Thyroid gland (tissue), 4 donors: ENCODE data around the gene OST4. TPM values are rescaled to one million over a fixed set of nuclear protein-coding genes. Genes with fewer than 3 reads are reported as not detected.

ENCODE experiments used
- DNase-seq, 2 donors: peaks; one replicate each; pipeline ENCODE4 v3.0.0-alpha.2; 2019
- H3K27ac ChIP-seq, 3 donors: fragments of 200-600 bp; sonication (generic); 1 replicate in 2 of 3; 2 replicates in 1 of 3; pipeline ENCODE4 v1.5.1; 2016 to 2019; ENCODE audit warnings: mild to moderate bottlenecking in 1 of 3, moderate library complexity in 1 of 3
- H3K27me3 ChIP-seq: fragments of 200-600 bp; sonication (generic); one replicate; pipeline ENCODE4 v1.5.1; 2019
- H3K36me3 ChIP-seq, 2 donors: fragments of 200-600 bp; sonication (generic); one replicate each; pipeline ENCODE4 v1.5.1; 2016 to 2019
- H3K4me1 ChIP-seq, 2 donors: fragments of 200-600 bp; sonication (generic); one replicate each; pipeline ENCODE4 v1.5.1; 2017 to 2019
- H3K4me3 ChIP-seq, 3 donors: fragments of 200-600 bp; sonication (generic); replicated peaks in 1 of 3; 1 replicate in 2 of 3; 2 replicates in 1 of 3; pipeline ENCODE4 v1.5.1; 2016; ENCODE audit warnings: mild to moderate bottlenecking in 1 of 3
- H3K9me3 ChIP-seq: fragments of 200-600 bp; sonication (generic); one replicate; pipeline ENCODE4 v1.5.1; 2017
- CTCF ChIP-seq, 6 experiments: fragments of 200-600 bp in 3 of 6; fragments of 450-650 bp in 3 of 6; sonication (generic) in 3 of 6; IDR thresholded peaks; one replicate each; pipeline ENCODE4 v1.5.1; 2016 to 2019; ENCODE audit warnings: antibody characterized with exemption in 6 of 6, mild to moderate bottlenecking in 2 of 6, inconsistent platforms in 1 of 6, moderate library complexity in 1 of 6
- POLR2A ChIP-seq, 2 donors: fragments of 450-650 bp; IDR thresholded peaks; one replicate each; pipeline ENCODE4 v1.6.1; 2017; ENCODE audit warnings: antibody characterized with exemption in 2 of 2, mild to moderate bottlenecking in 2 of 2, moderate library complexity in 1 of 2
- WGBS, 2 donors: methylation state at CpG; one replicate each; pipeline ENCODE4 v1.1.5; 2017; 5-methylcytosine and 5-hydroxymethylcytosine counted together
- intact Hi-C: fragments of 100-400 bp; cut with DNase I; formaldehyde crosslinking; loops from one replicate; pipeline ENCODE4 v1.15.1; 2023
- total RNA-seq, 4 donors: library from RNA; depleted of rRNA; stranded (reverse); fragments of >200 nt; gene quantifications; one replicate each; pipeline ENCODE4 v1.2.3, GENCODE V29; 2016

OST4 gene
- total RNA-seq, 4 donors from 2014 or later = 235 to 467 (median 261) TPM

- H3K4me3 ChIP-seq = no peak overlapping the region
- H3K27ac ChIP-seq = no peak overlapping the region
- intact Hi-C loops = loop anchor here (5.0 to 10.0 kb wide), 3 partner anchors 97 to 209 kb away; partner anchors contain the start of genes DNAJC5G and UCN
- DNase-seq = no peak
- H3K4me1 ChIP-seq = peaks cover 5 to 21% of the 10 kb centered on the region in 2 donors
- TF ChIP-seq CTCF (IDR thresholded peaks at IDR 0.05) = no peak
- no peak for TF ChIP-seq POLR2A (IDR thresholded peaks at IDR 0.05)
- H3K36me3 ChIP-seq = no peaks in the 10 kb centered on the region
- no peaks in the 10 kb centered on the region for H3K9me3 ChIP-seq
- WGBS, 2 donors = 100% methylated on average over 2 of the region's 2 CpGs; no CpG with 5 or more reads in 1 of the 2 donors
- H3K27me3 ChIP-seq = no peaks in the 10 kb centered on the region
These were observed 23.9 kb upstream of the OST4 start for GRCh38 chr2:27095427-27095744.

- WGBS, 2 donors = 94 to 96% methylated on average over 24 of the region's 24 CpGs
- Histone ChIP-seq H3K36me3 (no peaks in the 10 kb centered on the region), H3K4me3 (no peak overlapping the region), H3K9me3 (no peaks in the 10 kb centered on the region), H3K27ac (no peak overlapping the region), H3K4me1 (peaks cover 5 to 21% of the 10 kb centered on the region in 2 donors), H3K27me3 (no peaks in the 10 kb centered on the region)
- no peak for TF ChIP-seq POLR2A (IDR thresholded peaks at IDR 0.05)
- TF ChIP-seq CTCF (IDR thresholded peaks at IDR 0.05) = no peak
- DNase-seq = no peak
- intact Hi-C loops = loop anchor here (10.0 kb wide), 1 partner anchor 210 kb away; the partner anchor contains the start of gene UCN
These were observed 23.0 kb upstream of the OST4 start for GRCh38 chr2:27094353-27094984.

GRCh38 chr2:27093430-27094352 lies 22.2 kb upstream of the OST4 start:
- Histone ChIP-seq H3K36me3 (no peaks in the 10 kb centered on the region), H3K9me3 (no peaks in the 10 kb centered on the region), H3K4me3 (no peak overlapping the region), H3K4me1 (peaks cover 5 to 21% of the 10 kb centered on the region in 2 donors), H3K27me3 (no peaks in the 10 kb centered on the region), H3K27ac (no peak overlapping the region)
- 80 to 82% methylated on average over 6 of the region's 6 CpGs for WGBS, 2 donors
- DNase-seq = no peak
- intact Hi-C loops = loop anchor here (10.0 kb wide), 1 partner anchor 211 kb away; the partner anchor contains the start of gene UCN
- TF ChIP-seq POLR2A (IDR thresholded peaks at IDR 0.05) (no peak), CTCF (IDR thresholded peaks at IDR 0.05) (no peak)

- H3K4me3 ChIP-seq = no peak overlapping the region
- no peaks in the 10 kb centered on the region for H3K9me3 ChIP-seq
- no peak for TF ChIP-seq CTCF (IDR thresholded peaks at IDR 0.05)
- TF ChIP-seq POLR2A (IDR thresholded peaks at IDR 0.05) = no peak
- H3K27ac ChIP-seq = no peak overlapping the region
- H3K4me1 ChIP-seq = peaks cover 5 to 21% of the 10 kb centered on the region in 2 donors
- no peaks in the 10 kb centered on the region for H3K36me3 ChIP-seq
- DNase-seq = peak; percentile 46 to 52
- WGBS, 2 donors = 58 to 65% methylated on average over 8 of the region's 10 CpGs
- H3K27me3 ChIP-seq = no peaks in the 10 kb centered on the region
- intact Hi-C loops = loop anchor here (10.0 kb wide), 1 partner anchor 212 kb away; the partner anchor contains the start of gene UCN
These were observed 21.4 kb upstream of the OST4 start for GRCh38 chr2:27092696-27093429.
